GM21529 (cell line): ENCODE measurements around the gene TMEM170B.

Source experiments
- ATAC-seq: cut with Tn5 transposase; IDR thresholded peaks from one replicate; pipeline ENCODE4 v1.9.1; 2021; ENCODE audit not compliant: unreplicated experiment

Gene TMEM170B

DNA sequence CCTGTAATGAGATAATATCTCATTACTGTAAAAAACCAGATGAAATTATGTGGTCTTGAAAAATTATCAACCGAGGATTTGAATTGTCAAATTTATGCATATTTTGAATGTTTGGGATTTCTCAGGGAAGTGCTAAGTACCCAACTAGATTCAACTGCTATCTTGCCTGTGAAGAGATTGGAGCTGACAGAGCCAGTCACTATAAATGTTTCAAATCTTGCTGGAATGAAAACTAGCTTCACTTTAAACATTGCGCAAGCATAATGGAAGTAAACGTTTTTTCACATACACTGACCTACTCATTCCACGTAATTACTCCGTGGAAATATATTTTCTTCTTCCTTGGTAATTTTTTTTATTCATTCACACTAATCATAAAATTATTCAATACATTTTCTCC lies 46.7 kb downstream of the TMEM170B start:
- no peak for ATAC-seq

DNA sequence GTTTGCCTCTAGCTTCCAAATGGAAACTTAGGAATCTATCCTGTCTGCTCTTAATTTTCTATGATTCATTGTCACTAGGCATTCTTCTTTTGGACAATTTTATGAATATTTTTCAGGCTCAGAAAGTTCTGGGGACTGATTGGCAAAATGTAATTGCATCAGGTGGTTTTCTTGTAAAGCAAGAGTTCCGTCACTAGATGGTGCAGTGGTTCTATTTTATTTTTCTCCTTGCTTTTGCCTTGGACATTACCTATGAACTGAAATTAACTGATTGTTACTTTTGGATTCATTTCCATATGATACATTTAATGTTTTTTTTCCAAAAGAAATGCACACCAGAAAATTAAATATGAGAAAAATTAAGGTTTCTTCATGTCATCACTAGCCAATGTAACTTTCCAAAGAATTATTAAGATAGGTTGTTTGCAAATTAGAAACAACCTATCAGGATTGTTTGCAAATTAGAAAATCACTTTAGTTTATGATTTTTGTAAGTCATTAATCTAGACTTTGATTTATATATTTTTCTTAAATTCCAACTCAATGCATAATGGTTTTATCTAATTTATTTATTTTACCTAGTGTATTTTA lies 48.0 kb downstream of the TMEM170B start:
- ATAC-seq = no peak

DNA sequence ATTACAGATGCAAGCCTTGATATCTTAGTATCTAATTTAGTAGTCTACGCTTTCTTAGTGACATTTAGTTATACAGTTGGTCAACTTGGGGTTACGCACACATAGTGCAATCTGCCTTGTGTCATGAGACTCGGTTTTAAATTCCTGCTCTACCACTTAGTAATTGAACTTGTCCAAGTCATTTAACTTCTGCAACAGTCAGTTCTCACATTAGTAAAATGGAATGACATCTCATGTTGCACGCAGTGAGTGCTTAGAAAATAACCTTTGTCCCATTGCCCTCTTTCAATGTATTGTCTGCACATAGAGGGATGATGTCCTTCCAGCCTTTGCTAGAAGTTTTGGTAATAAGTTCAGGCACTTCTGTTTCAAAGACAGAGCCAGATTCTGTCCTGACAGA lies 48.6 kb downstream of the TMEM170B start:
- ATAC-seq = no peak

DNA sequence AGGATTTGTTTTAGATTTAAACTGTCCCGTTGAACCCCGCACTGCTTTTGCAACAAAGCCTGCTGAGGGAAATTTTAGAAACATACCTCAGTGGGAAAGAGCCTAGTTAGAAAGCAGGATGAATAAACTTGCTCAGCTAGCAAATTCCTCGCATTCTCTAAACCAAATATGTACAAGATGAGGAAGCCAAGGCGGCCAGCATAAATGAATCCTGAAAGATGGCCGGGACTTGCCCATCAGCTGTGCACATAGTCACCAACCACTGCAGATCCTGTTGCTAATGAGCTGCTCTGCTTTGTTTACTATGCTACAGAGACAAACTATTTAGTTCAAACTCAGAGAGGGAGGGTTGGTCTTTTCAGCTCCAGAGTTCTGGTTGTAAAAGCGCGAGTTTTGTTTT lies 49.0 kb downstream of the TMEM170B start:
- ATAC-seq = no peak

DNA sequence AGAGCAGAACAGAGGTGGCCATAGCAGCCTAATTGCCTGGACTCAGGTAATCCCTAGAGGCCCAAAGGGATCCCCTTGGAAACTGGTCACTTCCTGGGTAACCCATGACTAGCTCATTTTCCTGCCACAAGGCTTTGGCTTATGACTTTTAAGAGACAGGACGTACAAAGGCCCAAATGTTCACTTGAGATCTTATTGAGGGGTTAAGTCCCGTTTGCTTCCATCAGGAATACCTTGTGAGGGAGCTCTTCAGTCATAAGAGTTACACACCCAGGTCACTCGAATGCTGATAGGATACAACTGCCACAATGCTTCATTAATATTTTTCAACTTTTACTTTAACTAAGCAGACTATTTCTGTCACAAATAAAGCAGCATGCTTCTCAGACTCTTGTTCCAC lies 51.7 kb downstream of the TMEM170B start:
- ATAC-seq = no peak

DNA sequence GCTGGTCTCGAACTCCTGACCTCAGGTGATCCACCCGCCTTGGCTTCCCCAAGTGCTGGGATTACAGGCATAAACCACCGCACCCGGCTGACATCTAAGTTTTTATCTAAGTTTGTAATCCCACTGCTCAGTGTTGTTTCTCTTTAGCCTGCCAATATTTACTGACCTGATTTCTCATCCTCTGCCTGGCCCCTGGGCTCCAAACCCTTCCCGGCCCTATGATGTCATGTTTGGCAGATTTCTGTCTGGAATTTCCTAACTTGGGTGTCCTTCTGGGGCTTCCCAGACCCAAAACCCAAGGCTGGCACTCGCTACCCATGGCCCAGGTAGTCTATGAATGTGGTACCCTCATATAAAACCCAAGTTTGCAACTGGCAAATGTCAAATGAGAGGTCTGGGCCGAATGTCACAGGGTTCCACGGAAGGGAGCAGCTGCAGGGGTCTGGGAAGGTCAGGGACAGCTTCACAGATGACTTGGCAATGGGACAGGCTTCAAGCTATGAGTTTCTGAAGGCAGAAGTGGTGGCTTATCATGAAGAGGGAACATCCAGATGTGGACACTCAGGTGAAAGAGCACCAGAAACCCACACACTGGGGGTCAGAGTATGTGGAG lies 54.9 kb downstream of the TMEM170B start:
- no peak for ATAC-seq

DNA sequence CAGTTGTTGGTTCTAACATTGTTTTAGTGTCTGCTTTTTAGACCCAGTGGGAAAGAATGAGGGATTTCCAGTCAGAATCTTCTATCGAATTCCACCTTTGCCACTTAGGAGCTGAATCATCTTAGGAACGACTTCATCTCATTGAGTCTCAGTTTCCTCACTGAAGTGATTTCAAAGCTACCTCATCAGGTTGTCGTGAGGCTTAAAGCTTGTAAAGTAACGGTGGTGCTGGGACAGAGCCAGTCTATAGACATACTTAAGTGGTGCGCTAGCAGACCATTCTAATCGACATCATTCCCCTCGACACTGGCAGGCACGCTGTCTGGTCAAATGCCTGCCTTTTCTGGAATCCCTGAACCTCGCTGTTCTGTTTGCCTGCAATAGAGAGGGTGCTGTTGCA lies 55.5 kb downstream of the TMEM170B start:
- ATAC-seq = no peak

DNA sequence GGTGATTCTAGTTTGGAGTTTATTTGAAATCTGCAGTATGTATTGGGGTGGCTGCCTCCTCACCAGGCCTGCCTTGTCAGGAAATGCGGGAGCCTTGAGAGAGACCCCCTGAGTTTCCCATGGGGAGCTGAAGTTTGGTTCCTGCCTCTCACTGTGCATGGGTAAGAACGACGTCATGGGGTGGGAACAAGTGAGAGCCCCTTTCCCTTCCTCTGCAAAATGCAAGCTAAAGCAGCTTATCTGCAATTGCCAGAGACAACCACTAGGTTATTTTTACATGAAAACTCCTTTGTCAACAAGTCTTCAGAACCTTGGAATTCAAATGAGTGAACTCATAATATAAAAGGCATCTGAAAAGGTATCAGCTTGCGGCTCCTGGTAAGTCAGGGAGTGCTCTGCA lies 58.4 kb downstream of the TMEM170B start:
- ATAC-seq = no peak

DNA sequence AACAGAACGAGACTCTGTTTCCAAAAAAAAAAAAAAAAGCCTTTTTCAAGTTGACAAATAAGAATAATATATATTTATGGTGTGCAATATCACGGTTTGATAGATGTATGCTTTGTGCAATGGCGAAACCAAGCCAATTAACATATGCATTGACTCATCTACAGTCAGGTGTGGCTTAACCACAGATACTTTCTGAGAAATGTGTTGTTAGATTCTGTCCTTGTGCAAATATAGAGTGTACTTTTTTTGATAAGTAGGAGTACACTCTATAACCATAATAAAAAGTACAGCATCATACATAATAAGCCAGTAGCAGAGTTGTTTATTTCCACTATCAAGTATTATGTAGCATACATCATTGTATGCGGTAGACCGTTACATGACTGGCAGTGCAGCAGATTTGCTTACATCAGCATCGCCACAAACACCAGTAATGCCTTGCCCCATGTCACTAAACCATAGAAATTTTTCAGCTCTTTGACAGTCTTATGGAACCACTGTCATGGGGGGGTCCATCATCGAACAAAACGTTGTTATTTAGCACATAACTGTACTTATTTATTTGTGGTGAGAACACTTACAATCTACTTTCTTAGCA lies 59.2 kb downstream of the TMEM170B start:
- no peak for ATAC-seq

DNA sequence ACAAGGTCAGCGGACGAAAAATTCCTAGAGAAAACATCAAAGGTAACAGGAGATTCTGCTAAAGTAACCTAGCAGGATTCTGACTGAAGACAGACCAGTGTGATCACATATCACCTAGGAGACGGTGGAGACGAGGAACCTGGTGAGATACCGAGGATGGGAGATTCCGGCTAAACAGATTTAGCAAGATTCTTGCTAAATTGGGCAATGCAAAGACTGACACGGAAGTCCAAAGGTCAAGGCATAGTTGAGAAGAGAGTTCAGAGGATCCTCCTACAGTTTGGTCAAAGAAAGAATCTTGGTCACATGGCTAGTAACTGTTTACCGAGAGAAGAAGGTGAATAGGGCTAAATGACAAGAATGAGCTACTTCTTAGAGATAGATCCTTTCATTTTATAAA lies 61.1 kb downstream of the TMEM170B start:
- no peak for ATAC-seq

DNA sequence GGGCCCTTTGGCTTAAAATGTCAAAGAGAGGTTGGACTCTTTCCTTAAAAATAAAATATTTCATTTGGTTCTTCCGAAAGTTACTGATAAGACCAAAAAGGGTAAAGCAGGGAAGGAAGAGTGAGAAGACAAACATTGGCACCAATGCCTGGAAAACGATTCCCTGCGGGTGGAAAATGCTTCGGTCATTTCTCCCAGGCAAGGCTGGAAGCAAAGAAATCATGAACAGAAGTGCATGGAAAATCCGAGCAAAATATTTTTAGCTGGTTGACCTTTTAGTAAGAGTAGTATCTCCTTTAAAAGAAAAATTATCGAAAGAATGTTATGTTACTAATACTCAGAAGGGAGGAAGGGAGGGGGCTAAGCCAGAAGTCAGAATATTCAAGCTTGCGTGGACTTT lies 62.7 kb downstream of the TMEM170B start:
- no peak for ATAC-seq

DNA sequence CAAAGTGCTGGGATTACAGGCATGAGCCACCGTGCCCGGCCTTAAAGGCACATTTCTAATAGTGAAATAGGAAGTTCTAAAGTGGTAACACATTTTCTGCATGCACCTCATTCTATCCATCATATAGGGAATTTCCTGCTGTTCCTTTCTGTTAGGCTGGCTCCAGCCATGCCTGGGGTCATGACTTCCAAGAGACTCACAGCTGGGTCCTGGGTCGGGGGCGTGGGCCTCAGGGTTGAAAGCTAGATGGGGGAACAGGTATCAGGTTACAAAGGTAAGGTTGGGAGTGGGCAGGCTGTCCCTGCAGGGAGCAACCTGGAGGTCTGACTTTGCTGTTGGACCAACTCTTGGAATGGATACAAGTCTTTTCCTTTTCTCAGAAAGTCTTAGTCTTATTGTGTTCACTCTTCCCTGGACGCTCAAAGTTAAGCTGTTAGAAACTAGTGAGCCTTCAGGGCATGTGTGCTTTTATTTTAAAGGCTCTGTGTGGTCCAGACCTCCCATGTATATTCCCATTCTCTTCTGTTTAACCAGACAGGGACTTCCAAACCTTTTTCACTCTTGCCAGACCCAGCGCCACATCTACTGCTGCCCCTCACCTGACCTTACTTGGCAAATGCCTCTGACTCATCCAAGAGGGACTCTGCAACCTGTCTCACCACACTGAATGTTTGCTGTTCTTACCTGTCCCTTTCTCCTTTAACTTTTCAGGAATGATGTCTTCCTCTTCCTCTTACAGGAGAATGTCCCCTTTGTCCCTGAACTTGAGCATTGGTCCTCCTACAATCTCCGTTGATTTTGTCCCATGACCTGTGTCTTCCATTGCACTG lies 64.4 kb downstream of the TMEM170B start:
- no peak for ATAC-seq

DNA sequence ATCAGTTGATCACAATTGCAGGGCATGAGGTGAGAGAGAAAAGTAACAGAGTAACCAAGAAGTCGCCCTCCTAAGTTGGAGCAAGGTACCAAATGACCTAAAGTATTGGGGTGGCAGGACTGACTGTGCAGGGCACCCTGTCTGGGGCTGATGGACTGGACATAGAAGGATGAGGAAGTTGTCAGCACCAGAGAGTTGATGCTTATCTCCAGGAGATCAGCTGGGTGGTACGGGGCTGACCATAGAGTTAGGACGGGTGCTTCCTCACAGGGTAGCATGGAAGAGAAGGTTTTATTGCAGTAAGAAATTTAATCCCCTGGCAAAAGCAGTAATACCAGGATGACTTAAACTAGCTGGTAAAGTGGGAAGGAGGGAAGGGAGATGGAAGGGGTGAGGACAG lies 66.7 kb downstream of the TMEM170B start:
- ATAC-seq = no peak

DNA sequence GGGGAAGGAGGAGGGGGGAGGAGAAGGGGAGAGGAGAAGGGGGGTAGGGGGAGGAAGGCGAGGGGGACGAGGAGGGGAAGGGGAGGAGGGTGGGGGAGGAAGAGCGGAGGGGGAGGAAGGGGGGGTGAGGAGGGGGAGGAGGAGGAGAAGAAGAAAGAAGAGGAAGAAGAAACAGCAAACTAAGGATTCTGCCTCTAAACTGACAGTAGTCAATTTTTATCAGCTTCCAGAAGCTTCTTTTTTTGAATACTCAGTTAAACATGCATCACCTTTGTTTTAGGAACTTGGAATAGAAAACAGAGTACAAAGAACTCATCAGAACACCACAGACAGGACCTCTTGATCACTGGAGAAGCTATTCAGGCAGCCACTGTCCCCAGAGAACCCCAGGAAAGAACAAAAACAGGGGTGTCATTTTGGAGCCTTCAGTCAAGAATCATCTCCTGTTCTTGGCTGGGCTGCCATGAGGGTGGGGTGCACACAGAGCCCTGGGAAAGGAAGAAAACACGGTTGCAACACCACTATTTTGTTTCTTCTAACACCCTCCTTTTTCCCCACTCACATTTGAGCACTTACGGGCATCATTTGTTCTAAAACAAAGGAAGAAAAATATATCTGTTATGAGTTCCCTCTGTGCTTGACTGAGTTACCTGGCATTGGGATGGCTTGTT lies 67.4 kb downstream of the TMEM170B start:
- ATAC-seq = no peak

DNA sequence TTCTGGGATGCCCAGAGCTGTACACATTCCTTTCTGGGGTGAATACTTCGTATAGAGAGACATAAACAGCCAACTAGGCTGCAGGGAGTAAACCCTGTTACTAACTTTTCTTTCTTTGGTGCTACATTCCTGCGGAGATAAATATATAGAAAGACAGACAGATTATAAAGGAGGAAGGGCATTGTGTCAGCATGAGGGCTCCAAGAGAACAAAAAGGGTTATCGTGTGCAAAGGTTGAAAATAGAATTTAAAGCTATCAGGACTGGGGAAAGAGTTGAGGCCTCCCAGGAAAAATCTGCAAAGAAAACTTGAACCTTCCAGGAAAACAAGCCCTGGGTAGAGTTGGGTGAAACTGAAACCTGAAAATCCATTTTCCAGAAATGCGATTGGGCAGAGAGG lies 68.0 kb downstream of the TMEM170B start:
- no peak for ATAC-seq

DNA sequence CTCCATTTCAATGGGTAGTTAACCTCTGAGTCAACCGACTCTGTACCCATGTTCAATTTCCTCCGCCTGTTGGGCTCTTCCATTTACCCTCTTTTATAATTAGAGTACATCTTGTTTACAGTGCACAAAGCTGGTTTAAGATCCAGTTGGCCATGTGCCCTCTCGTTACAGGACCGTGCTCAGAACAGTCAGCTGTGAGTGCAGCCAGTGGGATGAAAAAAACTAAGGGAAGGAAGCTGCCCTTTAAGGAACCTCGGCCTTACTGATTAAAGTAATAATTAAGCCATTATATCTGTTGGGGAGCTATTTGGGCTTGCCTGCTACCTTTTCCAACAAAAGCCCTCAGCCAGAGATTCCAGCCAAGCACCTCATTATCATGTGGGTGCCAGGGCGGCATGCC lies 68.8 kb downstream of the TMEM170B start:
- no peak for ATAC-seq

DNA sequence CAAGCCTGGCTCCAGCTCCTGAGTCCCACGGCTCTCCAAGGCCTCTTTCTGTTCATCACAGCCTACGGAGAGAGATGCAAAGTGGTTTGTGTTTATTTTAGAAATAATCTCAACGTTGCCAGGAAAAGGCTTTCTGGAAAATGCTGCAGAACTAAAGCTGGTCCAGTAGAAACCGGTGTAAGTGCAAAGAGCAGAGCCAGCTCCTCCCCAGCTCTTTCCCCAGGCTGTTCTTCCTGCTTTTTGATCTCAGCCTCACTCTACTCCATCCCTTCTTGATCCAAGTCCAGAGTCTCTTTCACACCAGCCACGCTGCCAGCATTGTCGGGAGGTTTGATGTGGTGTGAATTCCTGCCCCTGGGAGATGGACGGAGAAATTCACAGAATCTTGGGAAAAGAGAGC lies 69.8 kb downstream of the TMEM170B start:
- no peak for ATAC-seq

DNA sequence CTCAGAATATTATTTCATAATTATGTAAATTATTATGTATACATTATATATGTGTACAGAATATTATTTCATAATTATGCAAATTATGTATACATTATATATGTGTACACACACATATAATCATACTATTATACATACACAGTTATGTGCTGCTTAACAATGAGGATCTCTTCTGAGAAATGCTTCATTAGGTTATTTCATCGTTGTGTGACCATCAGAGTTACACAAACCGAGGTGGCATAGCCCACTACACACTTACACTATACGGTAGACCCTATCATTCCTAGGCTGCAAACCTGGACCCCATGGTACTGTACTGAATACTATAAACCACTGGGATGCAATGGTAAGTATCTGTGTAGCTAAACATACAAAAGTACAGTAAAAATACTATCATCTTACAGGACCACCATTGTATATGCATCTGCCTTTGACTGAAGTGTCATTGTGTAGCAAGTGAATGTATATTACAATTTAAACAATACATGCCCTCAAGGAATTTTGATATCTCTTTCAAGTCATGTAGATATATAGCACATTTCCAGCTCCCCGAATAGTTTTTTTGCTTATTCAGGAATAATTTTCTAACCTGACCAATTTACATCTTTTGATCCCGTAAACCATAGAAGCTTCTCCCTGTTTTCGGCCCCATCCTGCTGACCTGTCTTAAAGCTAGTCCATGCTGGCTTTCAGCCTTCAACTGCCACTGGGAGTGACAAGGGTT lies 71.2 kb downstream of the TMEM170B start:
- ATAC-seq = no peak

DNA sequence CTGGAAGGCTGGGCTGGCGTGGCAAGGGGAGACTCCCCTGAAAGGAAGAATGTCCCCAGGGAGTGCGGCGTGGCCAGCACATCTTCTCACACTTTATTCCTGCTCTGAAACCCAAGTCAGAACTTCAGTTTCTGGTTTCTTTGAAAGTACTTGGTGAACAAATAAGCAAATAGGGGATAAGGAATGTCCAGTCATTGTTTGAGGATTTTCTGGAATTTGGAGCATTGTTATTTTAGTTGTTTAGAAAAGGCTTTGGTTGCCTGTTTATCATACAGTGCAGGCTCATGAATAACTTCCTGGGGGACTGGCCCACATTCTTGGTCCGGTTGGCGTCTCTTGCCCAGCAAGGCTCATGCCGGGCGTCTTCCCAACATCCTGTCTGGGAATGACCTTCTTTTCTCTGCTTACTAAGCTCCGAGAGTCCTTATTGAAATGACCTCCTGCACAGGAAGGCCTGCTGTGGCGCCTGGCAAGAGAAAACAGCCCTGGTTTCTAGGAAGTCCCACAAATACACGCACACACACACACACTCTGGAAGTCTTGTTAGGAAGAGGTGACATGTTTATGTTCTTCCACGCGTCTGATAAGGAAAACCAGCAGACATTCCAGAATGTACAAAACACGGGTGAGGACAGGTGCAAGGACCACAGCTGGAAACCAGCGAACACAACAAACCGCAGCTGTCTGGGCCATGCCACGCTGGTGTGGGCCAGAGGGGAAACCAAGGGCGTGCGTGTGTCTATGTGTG lies 71.9 kb downstream of the TMEM170B start:
- ATAC-seq = no peak

DNA sequence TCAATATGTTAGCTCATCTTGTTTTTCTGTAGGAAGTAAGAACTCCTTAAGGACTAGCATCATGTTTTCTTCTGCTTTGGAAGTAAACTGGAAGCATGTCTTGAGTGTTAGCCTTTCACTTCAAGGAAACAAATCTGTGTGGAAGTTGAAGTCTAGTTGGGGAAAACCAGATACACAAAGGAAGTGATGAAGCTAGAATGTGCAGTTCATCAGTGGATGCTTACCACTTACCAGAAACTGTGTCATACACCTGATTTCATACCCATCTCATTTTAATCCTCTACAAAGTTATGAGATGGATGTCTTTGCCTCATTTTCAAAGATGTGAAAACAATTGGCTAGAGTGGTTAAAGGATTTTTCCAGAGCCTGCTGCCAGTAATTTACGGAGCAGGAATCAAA lies 75.8 kb downstream of the TMEM170B start:
- no peak for ATAC-seq
